ENCODE measurements around the gene ZNF536.

ZNF536 gene

GRCh38 chr19:30327331-30327730 lies 44.9 kb upstream of the ZNF536 start:
- no peak for TF ChIP-seq CTCF (IDR thresholded peaks at IDR 0.05; ENCODE audit: low read depth, low read length)
- H3K4me3 ChIP-seq (ENCODE audit: low read depth, low read length) = no peak overlapping the region

DNA sequence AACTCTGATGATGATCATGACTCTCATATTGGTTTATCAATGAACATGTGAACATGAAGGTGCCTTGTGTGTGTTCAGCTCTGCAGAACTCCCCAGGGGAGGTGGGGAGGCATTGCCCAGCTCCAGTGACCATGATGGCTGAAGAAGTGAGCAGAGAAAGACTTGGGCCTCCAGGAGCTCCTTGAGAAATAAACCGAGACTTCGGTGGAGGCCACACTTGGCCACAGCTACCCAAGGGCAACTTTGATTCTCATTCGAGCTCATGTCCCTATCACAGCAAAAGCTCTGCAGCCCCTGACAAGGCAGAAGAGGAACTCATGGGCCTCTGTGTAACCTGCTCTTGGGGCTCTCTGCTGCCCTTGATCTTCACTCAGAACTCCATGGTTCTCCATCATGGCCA lies 44.1 kb upstream of the ZNF536 start:
- no peak for TF ChIP-seq CTCF (IDR thresholded peaks at IDR 0.05; ENCODE audit: low read depth, low read length)
- no peak overlapping the region for H3K4me3 ChIP-seq (ENCODE audit: low read depth, low read length)

- TF ChIP-seq CTCF (IDR thresholded peaks at IDR 0.05; ENCODE audit: low read depth, low read length) = no peak
- H3K4me3 ChIP-seq (ENCODE audit: low read depth, low read length) = no peak overlapping the region
Observed at GRCh38 chr19:30330266-30330665, 41.9 kb upstream of the ZNF536 start.

- TF ChIP-seq CTCF (IDR thresholded peaks at IDR 0.05; ENCODE audit: low read depth, low read length) = no peak
- H3K4me3 ChIP-seq (ENCODE audit: low read depth, low read length) = no peak overlapping the region
Observed at GRCh38 chr19:30332445-30333234, 39.5 kb upstream of the ZNF536 start.

DNA sequence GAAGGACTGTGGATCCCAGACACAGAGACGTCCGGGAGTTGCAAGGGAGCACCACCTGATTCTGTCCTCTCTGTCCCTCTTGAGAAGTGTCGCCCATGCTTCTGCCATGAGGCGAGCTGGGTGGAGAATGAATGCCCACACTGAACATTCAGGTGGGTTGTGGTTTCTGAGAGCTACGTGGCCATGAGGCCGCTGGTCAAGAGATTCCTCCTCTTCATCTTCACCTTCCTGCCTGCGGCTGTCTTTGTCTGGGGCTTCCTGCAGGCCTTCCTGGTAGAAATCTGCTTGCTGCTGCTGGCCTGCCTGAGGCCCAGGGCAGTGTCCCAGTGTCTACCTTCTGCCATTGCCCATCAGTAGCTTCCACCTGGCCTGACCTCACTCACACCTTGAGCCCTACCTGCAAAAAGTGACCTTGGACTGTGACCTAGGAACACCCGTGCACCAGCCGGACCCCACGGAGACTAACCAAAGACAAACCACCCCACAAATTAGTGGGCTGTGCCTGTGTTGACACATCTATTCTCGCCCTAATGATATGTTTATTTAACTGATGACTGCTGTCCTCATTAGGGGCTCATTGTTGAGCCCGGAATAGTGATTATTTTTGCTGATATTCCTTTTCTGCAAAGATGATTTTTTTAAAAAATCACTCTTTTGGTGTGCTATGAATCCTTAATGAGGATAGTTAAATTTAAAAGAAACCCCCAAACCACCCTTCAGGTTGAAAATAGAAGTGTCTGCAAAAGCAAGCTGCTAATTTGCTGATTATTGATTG lies 38.7 kb upstream of the ZNF536 start:
- no peak overlapping the region for H3K4me3 ChIP-seq (ENCODE audit: low read depth, low read length)
- TF ChIP-seq CTCF (IDR thresholded peaks at IDR 0.05; ENCODE audit: low read depth, low read length) = no peak

DNA sequence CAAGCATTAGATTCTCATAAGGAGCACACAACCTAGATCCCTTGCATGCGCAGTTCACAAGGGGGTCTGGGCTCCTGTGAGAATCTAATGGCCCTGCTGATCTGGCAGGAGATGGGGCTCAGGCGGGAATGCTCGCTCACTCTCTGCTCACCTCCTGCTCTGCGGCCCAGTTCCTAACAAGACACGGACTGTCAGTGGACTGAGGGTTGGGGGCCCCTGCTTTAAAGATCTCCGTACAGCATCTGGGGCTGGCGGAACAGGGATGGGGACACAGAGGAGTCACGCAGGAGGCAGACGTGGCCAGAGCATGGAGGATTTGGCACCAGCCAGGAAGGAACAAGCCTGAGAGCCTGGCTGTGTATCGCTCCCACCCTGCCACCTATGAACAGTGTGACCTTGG lies 37.3 kb upstream of the ZNF536 start:
- no peak for TF ChIP-seq CTCF (IDR thresholded peaks at IDR 0.05; ENCODE audit: low read depth, low read length)
- H3K4me3 ChIP-seq (ENCODE audit: low read depth, low read length) = no peak overlapping the region

GRCh38 chr19:30335306-30335886 lies 36.8 kb upstream of the ZNF536 start:
- no peak overlapping the region for H3K4me3 ChIP-seq (ENCODE audit: low read depth, low read length)
- no peak for TF ChIP-seq CTCF (IDR thresholded peaks at IDR 0.05; ENCODE audit: low read depth, low read length)

Data from WI38 (cell line).